Renal cortical epithelial cell (primary cell): ENCODE data around the gene UGT2B15. TPM values are rescaled to one million over a fixed set of nuclear protein-coding genes. Genes with fewer than 3 reads are reported as not detected.
A peak's percentile ranks its signal among the peaks of the same experiment; 100 is the strongest.
"Not testable (repeated sequence)": the region's sequence is repeated elsewhere in the genome, so short reads cannot be mapped to it uniquely, and the experiment has no call there.

Source experiments
- DNase-seq: peaks from one replicate; pipeline ENCODE4 v3.0.0-alpha.2; 2011; ENCODE audit warnings: low read depth
- total RNA-seq: library from RNA; depleted of rRNA; stranded (reverse); fragments of >200 nt; gene quantifications from 2 replicates; pipeline ENCODE4 v1.2.3, GENCODE V29; 2014

The UGT2B15 gene
- total RNA-seq = 0.10 TPM in 1 of 2 replicates, not detected in the other

- not testable (repeated sequence) for DNase-seq
These were observed at the start of gene UGT2B15 for GRCh38 chr4:68670479-68670939. Gene UGT2B15 (minus strand): TSS chr4:68670652. CDS start chr4:68670618, 34 bp downstream.

GRCh38 chr4:68719075-68719473, 48.6 kb upstream of the UGT2B15 start:
- DNase-seq = no peak

- DNase-seq = no peak
These were observed 48.1 kb upstream of the UGT2B15 start for GRCh38 chr4:68718447-68719074.

- peak; percentile 26 for DNase-seq
These were observed 47.5 kb upstream of the UGT2B15 start for GRCh38 chr4:68717999-68718398.

GRCh38 chr4:68714400-68714799, 43.9 kb upstream of the UGT2B15 start:
- no peak for DNase-seq

GRCh38 chr4:68712207-68712606, 41.8 kb upstream of the UGT2B15 start:
- DNase-seq = no peak

- no peak for DNase-seq
These were observed 38.1 kb upstream of the UGT2B15 start for GRCh38 chr4:68708566-68708965.

GRCh38 chr4:68703168-68703567, 32.7 kb upstream of the UGT2B15 start:
- DNase-seq = not testable (repeated sequence)

- no peak for DNase-seq
These were observed 29.7 kb upstream of the UGT2B15 start for GRCh38 chr4:68700152-68700551.

- DNase-seq = no peak
These were observed 23.0 kb upstream of the UGT2B15 start for GRCh38 chr4:68693325-68694075.

GRCh38 chr4:68691186-68691585, 20.7 kb upstream of the UGT2B15 start:
- DNase-seq = no peak

GRCh38 chr4:68683034-68683433, 12.6 kb upstream of the UGT2B15 start:
- no peak for DNase-seq

- DNase-seq = not testable (repeated sequence)
These were observed 10.8 kb upstream of the UGT2B15 start for GRCh38 chr4:68681298-68681697.

GRCh38 chr4:68673143-68673542, 2.7 kb upstream of the UGT2B15 start:
- DNase-seq = no peak

- peak; percentile 23 for DNase-seq
These were observed 765 bp upstream of the UGT2B15 start for GRCh38 chr4:68671217-68671616.

GRCh38 chr4:68668537-68669163, 1.8 kb downstream of the UGT2B15 start:
- not testable (repeated sequence) for DNase-seq

GRCh38 chr4:68667551-68667950, 2.9 kb downstream of the UGT2B15 start:
- DNase-seq = peak; percentile 21

- not testable (repeated sequence) for DNase-seq
These were observed 5.7 kb downstream of the UGT2B15 start for GRCh38 chr4:68664721-68665120.

- peak; percentile 2 for DNase-seq
These were observed 7.4 kb downstream of the UGT2B15 start for GRCh38 chr4:68662836-68663574.

GRCh38 chr4:68658672-68659071, 11.8 kb downstream of the UGT2B15 start:
- DNase-seq = no peak

- peak; percentile 15 for DNase-seq
These were observed 13.3 kb downstream of the UGT2B15 start for GRCh38 chr4:68657022-68657594.
